HG02678 (cell line): ENCODE results near the gene ITSN2.
"Not testable (repeated sequence)": the region's sequence is repeated elsewhere in the genome, so short reads cannot be mapped to it uniquely, and the experiment has no call there.

Source experiments
- ATAC-seq: cut with Tn5 transposase; IDR thresholded peaks from one replicate; pipeline ENCODE4 v1.9.1; 2021; ENCODE audit warnings: mild to moderate bottlenecking, moderate library complexity; ENCODE audit not compliant: unreplicated experiment

The ITSN2 gene

DNA sequence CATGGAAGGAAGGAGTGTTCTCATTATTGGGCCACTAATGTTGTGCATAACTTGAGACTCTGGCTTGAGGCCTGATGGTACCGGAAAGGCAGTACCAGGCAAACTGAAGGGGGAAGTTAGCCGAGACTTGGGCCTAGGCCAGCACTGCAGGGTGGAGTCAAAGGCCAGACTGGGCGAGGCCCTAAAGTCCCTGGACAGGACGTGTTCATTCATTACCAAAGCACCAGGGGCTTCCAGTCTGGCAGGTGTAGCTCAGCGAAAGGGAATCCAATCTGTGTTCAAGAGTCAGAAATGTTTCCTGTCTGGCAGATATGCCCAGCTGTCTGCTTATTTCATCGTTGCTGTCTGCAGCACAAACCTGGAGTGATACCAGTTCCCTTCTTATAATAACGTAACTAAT lies 4.7 kb upstream of the ITSN2 start:
- ATAC-seq = no peak

DNA sequence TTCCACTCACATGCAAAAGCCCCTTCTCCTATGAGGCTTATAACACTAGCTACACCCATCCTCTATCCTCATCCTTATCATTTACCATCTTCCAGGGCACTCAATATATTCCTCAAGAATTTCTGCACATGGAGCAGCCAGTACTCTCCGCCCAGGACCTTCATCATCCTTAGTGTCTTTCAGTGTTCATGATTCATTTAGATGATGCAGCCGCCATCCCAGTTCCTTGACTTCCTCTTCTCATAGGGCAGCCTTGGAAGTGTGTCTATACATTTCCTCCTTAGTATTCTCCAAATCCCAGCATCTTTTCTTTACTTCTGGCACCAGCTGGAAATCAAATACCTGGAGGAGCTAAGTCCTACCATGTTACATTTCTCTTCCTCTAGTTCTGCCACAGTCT lies 3.0 kb upstream of the ITSN2 start:
- no peak for ATAC-seq

DNA sequence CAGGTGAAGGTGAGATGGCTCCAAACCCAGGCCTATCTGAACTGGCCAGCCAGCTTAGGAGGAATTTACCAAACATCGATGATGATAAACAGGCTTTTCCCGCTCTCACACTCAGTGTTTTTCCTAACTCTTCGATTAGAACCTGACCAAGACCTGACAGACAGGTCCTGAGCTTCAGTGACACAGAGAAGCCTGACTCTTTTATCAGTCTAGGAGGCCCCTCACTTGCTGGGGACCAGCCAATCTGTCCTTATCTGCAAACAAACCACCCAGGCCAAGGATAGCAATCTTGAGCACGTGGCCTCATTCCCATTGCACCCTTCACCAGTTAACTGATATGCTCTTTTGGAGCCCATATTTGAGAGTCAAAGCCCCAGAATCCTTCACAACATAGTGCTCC lies 1.9 kb upstream of the ITSN2 start:
- ATAC-seq = no peak

DNA sequence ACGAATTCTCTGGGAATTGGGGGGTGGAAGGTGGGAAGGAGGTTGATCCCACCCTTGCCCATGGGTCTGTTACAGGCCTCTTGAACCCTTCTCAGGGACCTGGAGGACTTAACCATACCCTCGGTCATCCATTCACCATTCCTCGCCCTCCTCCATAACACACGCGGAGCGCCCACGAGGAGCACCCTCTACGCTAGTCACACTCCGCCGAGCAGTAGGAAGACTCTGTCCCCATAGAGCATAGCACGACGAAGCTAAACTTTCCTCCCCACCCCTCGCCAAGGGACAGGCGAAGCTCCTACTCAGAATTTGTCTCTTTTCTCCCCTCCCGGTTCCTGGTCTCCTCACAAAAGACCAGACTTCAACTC lies 611 bp upstream of the ITSN2 start:
- no peak for ATAC-seq

DNA sequence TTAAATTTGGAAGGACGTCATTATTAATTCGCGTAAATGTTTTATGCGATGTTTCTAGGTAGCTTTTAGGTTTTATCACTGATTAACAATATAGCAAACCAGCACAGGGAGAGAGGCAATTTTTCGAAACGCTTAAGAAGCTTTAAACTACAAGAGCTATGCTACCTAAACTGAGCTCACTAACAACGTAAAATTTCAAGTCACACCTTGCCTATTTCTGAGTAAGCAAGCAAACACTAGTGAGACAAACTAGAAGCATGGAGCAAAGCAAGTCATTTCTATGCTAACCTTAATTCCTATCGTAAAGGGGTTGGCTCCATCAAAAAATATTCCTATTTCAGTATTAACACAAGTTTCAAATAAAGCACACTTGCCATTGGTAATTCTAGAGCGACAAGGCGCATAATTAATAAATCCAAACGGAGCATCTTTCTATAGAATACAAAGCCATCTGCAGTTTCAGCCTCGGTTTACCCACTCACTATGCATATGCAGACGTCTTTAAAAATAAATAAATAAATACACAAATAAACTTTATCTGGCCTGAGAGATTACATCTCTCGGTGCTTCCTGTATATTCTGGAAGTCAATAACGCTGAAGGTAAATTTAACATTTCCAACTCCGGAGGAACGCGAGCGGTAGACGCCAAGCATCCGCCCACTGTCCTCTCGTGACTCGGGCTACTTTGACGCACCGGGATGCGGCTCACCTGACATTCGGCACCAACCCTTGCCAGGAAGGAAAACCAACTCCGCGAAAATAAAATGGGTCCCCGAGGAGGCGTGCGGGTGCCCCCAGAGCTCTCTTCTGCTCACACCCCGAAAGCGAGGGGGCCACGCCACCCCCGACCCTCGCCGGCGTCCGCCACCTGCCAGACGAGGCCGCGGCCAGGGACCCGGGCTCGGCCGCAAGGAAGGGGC lies 947 bp downstream of the ITSN2 start:
- ATAC-seq = no peak

DNA sequence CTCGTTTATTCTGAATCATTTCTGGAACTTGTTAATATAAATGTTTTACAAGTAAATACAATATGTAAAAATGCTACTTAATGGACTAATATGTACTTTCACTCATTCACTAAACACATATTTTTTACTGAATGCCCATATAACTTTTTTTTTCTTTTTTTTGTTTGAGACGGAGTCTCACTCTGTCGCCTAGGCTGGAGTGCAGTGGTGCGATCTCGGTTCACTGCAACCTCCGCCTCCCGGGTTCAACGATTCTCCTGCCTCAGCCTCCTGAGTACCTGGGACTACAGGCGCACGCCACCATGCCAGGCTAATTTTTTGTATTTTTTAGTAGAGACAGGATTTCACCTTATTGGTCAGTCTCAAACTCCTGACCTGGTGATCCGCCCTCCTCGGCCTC lies 2.6 kb downstream of the ITSN2 start:
- not testable (repeated sequence) for ATAC-seq

DNA sequence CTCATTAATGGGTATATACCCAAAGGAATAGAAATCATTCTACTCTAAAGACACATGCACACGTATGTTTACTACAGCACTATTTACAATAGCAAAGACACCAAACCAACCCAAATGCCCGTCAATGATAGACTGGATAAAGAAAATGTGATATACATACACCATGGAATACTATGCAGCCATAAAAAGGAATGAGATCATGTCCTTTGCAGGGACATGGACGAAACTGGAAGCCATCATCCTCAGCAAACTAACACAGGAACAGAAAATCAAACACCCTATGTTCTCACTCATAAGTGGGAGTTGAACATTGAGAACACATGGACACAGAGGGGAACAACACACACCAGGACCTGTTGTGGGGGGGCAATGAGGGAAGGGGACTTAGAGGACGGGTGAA lies 3.2 kb downstream of the ITSN2 start:
- ATAC-seq = not testable (repeated sequence)

DNA sequence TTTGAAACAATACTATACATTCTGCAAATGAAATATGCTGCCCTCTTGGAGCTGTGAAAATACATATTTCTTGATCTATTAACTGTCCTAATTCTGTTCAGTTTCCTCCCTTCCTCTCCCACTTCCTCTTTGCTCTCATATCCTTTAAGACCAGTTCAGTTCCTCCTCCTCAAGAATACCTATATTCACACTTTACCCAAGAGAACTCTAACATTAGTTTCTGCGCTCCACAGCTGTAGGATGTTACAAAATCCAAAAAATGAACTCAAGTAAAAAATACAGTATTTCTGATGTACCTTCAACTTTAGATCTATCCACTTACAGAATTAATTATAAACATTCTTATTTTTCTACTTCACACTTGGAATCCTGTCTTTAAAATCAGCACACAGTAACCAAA lies 5.4 kb downstream of the ITSN2 start:
- ATAC-seq = no peak

DNA sequence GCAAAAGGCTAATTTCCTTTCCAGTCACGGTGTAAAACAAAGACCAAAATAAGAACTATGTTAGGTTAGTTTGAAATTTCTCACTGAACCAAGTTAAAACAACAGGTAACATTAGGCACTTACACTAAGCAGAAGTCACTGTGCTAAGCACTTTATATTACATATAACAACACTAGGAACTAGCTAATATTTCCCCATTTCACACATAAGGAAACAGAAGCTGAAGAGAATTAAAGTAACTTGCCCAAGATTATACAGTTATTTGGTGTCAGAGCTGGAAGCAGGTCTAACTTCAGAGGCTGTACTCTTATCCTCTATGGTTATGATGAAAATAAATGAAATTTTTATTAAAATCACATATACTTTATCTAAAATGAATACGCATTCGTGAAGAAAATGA lies 5.9 kb downstream of the ITSN2 start:
- ATAC-seq = no peak

DNA sequence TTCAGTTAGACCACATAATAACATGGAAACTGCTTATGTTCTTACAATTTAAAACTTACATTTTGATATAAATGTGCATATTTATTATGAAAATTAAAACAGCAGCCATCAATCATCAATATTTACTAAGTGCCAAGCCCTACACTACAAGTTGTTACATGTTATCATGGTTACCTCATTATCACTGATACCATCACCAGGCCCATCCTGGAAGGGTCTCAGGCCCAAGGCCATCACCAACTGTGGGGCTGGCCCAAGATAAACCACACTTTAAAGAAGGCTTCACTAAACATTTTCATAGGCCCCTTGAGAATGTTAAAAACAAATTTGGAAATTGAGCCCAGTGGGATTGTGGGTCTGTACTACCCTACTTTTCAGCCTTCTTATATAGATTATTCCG lies 6.4 kb downstream of the ITSN2 start:
- ATAC-seq = no peak

DNA sequence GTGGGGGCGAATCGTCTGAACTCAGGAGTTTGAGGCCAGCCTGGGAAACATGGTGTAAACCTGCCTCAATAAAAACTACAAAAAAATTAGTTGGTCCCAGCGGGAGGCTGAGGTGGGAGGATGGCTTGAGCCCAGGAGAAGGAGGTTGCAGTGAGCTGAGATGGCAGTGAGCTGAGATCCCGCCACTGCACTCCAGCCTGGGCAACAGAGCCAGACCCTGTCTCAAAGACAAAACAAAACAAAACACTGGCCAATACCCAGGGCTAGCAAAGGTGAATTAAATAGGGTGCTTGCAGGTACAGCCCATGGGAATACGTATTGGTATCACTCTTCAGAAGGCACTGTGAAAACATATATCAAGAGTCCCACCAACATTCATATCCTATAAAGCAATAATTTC lies 7.0 kb downstream of the ITSN2 start:
- no peak for ATAC-seq

DNA sequence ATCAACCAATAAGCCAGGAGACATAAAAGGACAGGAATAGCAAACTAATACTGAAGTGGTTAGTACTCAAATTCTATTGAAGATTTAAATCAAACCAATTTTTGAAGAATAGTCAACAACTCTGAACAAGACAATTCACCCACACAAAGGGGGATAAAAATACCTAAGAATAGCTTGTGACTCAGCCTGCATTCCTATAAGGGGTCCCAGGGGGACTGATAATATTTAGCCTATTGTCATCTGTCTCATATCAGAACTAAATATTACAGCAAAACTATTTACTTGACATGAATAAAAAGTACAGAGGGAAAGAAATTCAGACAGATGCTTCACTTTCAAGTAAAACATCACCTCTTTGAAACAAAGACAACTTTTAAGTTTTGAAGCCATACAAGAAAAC lies 7.7 kb downstream of the ITSN2 start:
- ATAC-seq = no peak

DNA sequence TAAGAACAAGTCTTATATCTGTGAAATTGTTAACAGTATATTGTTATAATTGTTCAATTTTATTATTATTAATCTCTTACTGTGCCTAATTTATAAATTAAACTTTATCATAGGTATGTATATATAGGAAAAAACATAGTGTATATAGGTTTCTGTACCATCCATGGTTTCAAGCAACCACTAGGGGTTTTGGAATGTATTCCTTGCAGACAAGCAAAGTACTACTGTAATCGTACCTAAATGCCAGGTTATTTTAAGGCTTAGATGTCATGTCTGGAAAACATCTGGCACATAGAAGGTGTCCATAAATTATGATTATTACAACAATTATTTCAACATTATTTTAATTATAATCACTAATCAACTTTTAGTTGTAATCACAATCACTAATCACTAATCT lies 8.4 kb downstream of the ITSN2 start:
- ATAC-seq = no peak

DNA sequence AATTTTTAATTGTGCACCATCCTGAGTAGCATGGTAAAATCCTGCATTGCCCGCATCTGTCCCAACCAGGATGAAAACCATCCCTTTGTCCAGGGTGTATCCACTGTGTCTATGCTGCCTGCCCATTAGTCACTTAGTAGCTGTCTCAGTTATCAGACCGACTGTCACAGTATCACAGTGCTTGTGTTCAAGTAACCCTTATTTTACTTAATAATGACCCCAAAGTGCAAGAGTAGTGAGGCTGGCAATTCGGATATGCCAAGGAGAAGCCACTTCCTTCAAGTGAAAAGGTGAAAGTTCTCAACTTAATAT lies 8.8 kb downstream of the ITSN2 start:
- no peak for ATAC-seq

DNA sequence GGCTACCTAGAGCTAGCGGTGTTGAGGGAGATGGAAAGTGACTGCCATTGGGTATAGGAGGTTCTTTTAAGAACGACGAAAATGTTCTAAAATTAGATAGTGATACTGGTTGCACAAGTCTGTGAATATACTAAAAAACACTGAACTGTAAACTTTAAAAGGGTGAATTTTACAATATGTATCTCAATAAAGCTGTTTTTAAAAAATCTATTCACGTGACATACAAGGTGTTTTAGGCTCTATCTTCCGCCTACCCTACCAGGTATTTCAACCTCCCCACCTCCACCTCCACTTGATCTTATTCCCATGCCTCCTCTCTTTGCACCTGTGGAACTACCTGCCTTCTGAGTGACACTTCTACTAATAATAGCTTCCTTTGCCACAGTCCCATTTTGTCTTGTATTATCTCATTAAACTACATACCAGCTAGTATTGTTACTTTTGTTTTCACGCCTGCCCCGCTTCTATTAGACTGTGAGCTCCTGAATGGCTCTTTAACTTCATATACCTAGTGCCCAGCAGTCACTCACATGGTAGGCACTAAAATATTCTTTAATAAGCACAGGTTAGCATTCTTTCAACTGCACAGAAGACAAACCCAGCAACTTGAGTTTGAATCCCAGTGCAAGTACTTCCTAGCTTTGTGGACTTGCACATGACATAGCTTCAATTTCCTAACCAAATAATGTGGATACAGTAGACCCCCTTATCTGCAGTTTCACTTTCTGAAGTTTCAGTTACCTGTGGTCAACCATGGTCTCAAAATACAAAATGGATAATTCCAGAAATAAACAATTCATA lies 9.3 kb downstream of the ITSN2 start:
- ATAC-seq = no peak

DNA sequence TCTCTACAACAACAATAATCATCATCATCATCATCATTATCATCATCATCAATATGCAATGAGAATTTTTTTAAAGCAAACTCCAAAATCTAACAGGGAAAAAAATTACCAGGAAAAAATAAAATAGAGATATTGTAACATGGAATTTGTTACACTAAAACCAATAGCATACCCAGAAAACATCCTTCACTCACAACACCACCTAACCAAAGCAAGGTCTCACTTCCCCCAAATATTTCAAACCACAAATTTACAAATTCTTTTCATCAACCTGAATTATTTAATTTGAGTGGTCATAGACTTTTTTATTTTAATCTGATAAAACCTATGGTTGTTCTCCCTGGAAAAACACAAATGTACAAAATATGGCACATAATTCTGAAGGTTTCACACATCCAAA lies 11.2 kb downstream of the ITSN2 start:
- no peak for ATAC-seq

DNA sequence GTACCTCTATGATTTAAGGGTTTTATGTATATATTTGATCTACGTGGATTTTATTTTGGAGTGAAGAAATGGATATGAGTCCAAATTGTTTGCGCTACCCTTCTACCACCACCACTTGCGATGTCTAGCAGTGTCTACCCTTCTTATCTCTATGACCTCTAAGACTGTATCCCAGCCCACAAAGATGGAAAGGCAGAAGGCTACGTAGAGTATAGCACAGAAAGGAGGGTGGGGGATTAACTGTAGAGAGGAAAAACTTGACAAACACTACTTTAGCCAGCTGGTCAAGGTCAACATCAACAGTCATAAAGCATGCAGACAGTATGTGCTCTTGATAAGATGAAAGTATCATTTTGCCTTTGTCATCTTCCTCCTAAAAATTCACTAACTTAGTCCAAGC lies 14.4 kb downstream of the ITSN2 start:
- ATAC-seq = no peak

DNA sequence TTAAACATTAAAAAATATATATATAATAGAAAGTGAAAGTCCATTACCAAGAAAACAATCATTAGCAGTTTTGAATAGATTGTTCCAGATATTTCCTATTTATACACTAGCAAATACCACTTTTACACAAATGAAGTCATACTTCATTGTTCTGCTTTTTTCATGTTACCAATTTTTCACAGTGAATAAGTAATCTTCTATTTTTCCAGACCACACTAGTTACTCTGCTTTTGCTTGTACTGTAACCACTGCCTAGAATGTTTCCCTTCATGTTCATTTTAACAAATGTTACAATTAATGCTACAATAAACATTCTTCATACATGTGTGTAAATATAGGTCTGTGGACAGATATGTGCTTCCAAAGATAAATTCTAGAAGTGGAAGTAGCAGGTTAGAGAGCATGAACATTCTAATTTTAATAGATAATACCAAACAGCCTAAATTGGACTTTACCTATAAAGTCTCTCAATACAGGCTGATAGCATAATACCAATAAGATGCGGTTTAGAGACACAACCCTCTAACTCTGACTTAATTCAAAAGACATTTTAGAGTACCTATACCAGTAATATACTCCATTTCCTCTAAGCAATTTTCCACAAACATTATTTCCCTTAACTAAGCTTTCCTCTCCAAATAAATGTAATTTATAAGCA lies 17.0 kb downstream of the ITSN2 start:
- peak; percentile 53 for ATAC-seq

DNA sequence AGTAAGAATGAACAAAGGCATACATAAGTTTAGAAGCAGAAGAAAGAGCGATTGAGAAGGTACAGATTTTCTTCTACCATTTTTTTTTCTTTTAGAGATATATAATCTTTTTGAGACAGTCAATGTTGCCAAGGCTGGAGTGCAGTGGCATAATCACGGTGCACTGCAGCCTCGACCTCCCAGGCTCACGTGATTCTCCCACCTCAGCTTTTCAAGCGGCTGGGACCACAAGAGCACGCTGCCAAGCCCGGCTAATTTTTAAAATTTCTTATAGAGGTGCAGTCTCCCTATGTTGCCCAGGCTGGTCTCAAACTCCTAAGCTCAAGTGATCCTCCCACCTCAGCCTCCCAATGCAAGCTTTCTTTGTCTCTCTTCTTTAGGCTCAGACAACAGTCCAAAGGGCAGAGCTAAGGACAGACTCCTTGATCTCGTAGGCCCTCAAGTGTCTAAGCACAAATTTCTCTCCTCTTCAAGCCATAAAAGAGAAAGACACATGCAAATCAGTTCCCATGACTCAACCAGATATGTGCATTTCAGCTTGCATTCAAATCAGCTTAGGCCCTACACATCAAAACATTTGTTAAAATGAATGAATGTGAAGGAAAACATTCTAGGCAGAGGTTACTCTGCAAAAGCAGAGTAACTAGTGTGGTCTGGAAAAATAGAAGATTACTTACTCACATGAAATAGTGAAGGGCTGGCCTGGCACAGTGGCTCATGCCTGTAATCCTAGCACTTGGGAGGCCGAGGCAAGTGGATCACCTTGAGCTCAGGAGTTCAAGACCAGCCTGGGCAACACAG lies 18.0 kb downstream of the ITSN2 start:
- ATAC-seq = peak; percentile 62

DNA sequence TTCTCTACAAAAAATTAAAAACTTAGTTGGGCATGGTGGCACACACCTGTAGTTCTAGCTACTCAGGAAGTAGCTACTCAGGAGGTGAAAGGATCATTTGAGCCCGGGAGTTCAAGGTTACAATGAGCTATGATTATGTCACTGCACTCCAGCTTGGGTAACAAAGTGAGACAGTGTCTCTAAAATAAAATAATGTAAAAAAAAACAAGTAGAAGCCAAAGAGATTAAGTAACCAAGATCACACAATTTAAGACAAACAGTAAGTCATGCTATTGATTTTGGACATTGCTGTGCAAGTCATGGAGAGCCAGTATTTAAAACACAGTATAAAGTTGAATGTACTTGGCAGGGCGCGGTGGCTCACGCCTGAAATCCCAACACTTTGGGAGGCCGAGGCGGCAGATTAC lies 20.5 kb downstream of the ITSN2 start:
- ATAC-seq = no peak

DNA sequence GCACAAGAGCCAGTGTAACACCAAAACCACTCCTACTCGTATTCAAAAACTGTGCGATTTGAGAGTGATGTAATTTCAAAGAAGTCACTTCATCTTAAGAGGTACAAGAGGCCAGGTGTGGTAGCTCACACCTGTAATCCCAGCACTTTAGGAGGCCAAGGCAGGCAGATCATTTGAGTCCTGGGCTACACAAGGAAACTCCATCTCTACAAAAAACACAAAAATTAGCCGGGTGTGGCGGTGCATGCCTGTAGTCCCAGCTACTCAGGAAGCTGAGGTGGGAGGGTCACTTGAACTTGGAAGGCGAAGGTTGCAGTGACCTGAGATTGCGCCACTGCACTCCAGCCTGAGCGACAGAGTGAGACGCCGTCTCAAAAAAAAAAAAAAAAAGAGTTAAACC lies 21.2 kb downstream of the ITSN2 start:
- not testable (repeated sequence) for ATAC-seq
